IMR-90 (cell line): ENCODE data around the gene MXD4. TPM values are rescaled to one million over a fixed set of nuclear protein-coding genes. Genes with fewer than 3 reads are reported as not detected.

Experiments used
- ATAC-seq: fragments of 200-7000 bp; cut with Tn5 transposase; 2 replicates; pipeline ENCODE4 v1.9.1; 2020; ENCODE audit warnings: low read depth, mild to moderate bottlenecking, moderate library complexity
- BruUV-seq: library from RNA; stranded (reverse); fragments of 400-500 nt; replicated peaks from 2 replicates; lab custom pipeline; 2021; lab: Mats Ljungman, UMichigan
- CTCF ChIA-PET: fragments of 300-600 bp; formaldehyde crosslinking; extraction: SDS; loops from one replicate; lab custom pipeline; 2021; ENCODE audit warnings: antibody characterized with exemption; lab: Yijun Ruan, JAX
- POLR2A ChIA-PET: fragments of 300-600 bp; sonication (Branson Sonifier 250); formaldehyde crosslinking; loops from one replicate; lab custom pipeline; 2022; ENCODE audit warnings: antibody characterized with exemption; ENCODE audit not compliant: unreplicated experiment; lab: Charles Lee
- DNase-seq: peaks from one replicate; pipeline ENCODE4 v3.0.0; 2013
- H2AFZ ChIP-seq: replicated peaks from 2 replicates; pipeline ENCODE3; 2013; ENCODE audit warnings: low read length, mild to moderate bottlenecking; ENCODE audit not compliant: poor library complexity
- H2AK5ac ChIP-seq: 2 replicates; pipeline ENCODE4 v1.6.1; 2013; ENCODE audit warnings: low read depth, low read length, inconsistent platforms
- H2AK9ac ChIP-seq: replicated peaks from 2 replicates; pipeline ENCODE3; 2013; ENCODE audit warnings: mild to moderate bottlenecking, low read depth, low read length, moderate library complexity; ENCODE audit not compliant: poor library complexity
- H2BK120ac ChIP-seq: 2 replicates; pipeline ENCODE4 v1.6.1; 2013; ENCODE audit warnings: low read depth, low read length, inconsistent platforms
- H2BK15ac ChIP-seq: 3 replicates; pipeline ENCODE4 v1.6.1; 2013; ENCODE audit warnings: low read depth, low read length, inconsistent platforms
- H2BK20ac ChIP-seq: 2 replicates; pipeline ENCODE4 v1.6.1; 2013; ENCODE audit warnings: low read depth, mild to moderate bottlenecking, inconsistent platforms, low read length, moderate library complexity
- H2BK5ac ChIP-seq: 2 replicates; pipeline ENCODE4 v1.6.1; 2013; ENCODE audit warnings: mild to moderate bottlenecking, low read depth, low read length, inconsistent platforms; ENCODE audit not compliant: poor library complexity, severe bottlenecking
- H3K14ac ChIP-seq: replicated peaks from 2 replicates; pipeline ENCODE4 v1.6.1; 2013; ENCODE audit warnings: low read depth, low read length, inconsistent platforms
- H3K18ac ChIP-seq: 2 replicates; pipeline ENCODE4 v1.6.1; 2013; ENCODE audit warnings: low read depth, low read length, control low read depth
- H3K23ac ChIP-seq: 2 replicates; pipeline ENCODE4 v1.6.1; 2013; ENCODE audit warnings: low read depth, low read length, inconsistent platforms
- H3K27ac ChIP-seq: 2 replicates; pipeline ENCODE4 v1.5.1; 2013; ENCODE audit warnings: mild to moderate bottlenecking, control low read depth, low read length; ENCODE audit not compliant: insufficient read depth
- H3K27me3 ChIP-seq: 2 replicates; pipeline ENCODE4 v1.6.1; 2013; ENCODE audit warnings: low read length; ENCODE audit not compliant: control insufficient read depth, insufficient read depth
- H3K36me3 ChIP-seq: 2 replicates; pipeline ENCODE4 v1.6.1; 2013; ENCODE audit warnings: low read length, mixed read lengths; ENCODE audit not compliant: control insufficient read depth, insufficient read depth
- H3K4ac ChIP-seq: 2 replicates; pipeline ENCODE4 v1.6.1; 2013; ENCODE audit warnings: low read depth, low read length, inconsistent platforms
- H3K4me1 ChIP-seq: 2 replicates; pipeline ENCODE4 v1.6.1; 2013; ENCODE audit warnings: low read length, mixed read lengths; ENCODE audit not compliant: control insufficient read depth, insufficient read depth
- H3K4me2 ChIP-seq: 2 replicates; pipeline ENCODE4 v1.6.1; 2013; ENCODE audit warnings: low read depth, mild to moderate bottlenecking, control low read depth, low read length, moderate library complexity
- H3K4me3 ChIP-seq: 2 replicates; pipeline ENCODE4 v1.5.1; 2013; ENCODE audit warnings: low read depth, mild to moderate bottlenecking, control low read depth, low read length, moderate library complexity; ENCODE audit not compliant: insufficient read depth
- H3K56ac ChIP-seq: 2 replicates; pipeline ENCODE4 v1.6.1; 2013; ENCODE audit warnings: low read length, inconsistent platforms; ENCODE audit not compliant: insufficient read depth; ENCODE audit errors: extremely low read depth
- H3K79me1 ChIP-seq, 2 experiments: 2 replicates each; pipeline ENCODE4 v1.6.1; 2013; ENCODE audit warnings: low read length in 2 of 2, inconsistent platforms in 1 of 2, low read depth in 1 of 2
- H3K9ac ChIP-seq: 2 replicates; pipeline ENCODE4 v1.6.1; 2013; ENCODE audit warnings: low read depth, low read length, control low read depth
- H3K9me1 ChIP-seq: 2 replicates; pipeline ENCODE4 v1.6.1; 2013; ENCODE audit warnings: low read length, inconsistent platforms; ENCODE audit not compliant: insufficient read depth
- H3K9me3 ChIP-seq: 2 replicates; pipeline ENCODE4 v1.6.1; 2013; ENCODE audit warnings: low read length; ENCODE audit not compliant: control insufficient read depth, insufficient read depth
- H4K20me1 ChIP-seq: 2 replicates; pipeline ENCODE4 v1.6.1; 2013; ENCODE audit warnings: low read length, inconsistent platforms; ENCODE audit not compliant: insufficient read depth
- H4K5ac ChIP-seq: 2 replicates; pipeline ENCODE4 v1.6.1; 2013; ENCODE audit warnings: mild to moderate bottlenecking, low read depth, low read length, control low read depth
- H4K8ac ChIP-seq, 2 experiments: 2 replicates each; pipeline ENCODE4 v1.6.1; 2013; ENCODE audit warnings: low read depth in 2 of 2, low read length in 2 of 2, control low read depth in 1 of 2, inconsistent platforms in 1 of 2
- H4K91ac ChIP-seq: 2 replicates; pipeline ENCODE4 v1.6.1; 2013; ENCODE audit warnings: low read depth, low read length, inconsistent platforms; ENCODE audit not compliant: insufficient read depth
- BHLHE40 ChIP-seq: fragments of 150-350 bp; IDR thresholded peaks from 2 replicates; pipeline ENCODE4 v1.6.1; 2016; ENCODE audit warnings: mild to moderate bottlenecking, low read depth, low read length
- CHD1 ChIP-seq: IDR thresholded peaks from 2 replicates; pipeline ENCODE4 v1.6.1; 2012; ENCODE audit warnings: low read depth, low read length, improper control_type of control experiment
- RAD21 ChIP-seq: IDR thresholded peaks from 2 replicates; pipeline ENCODE4 v1.6.1; 2012; ENCODE audit warnings: low read length, improper control_type of control experiment
- RFX5 ChIP-seq: IDR thresholded peaks from 2 replicates; pipeline ENCODE4 v1.8.0; 2012; ENCODE audit warnings: low read depth, mild to moderate bottlenecking, low read length, moderate library complexity
- SMC3 ChIP-seq: fragments of 150-350 bp; IDR thresholded peaks from 2 replicates; pipeline ENCODE4 v1.6.1; 2016; ENCODE audit warnings: low read depth, mild to moderate bottlenecking, antibody characterized with exemption, low read length, moderate library complexity
- WGBS, 2 experiments: methylation state at CpG; one replicate each; pipeline versions ENCODE4 v1.1.5 to v1.1.7; 2013; ENCODE audit warnings: missing lambda C conversion rate in 2 of 2; ENCODE audit not compliant: insufficient read length in 1 of 2; ENCODE audit errors: extremely low coverage in 2 of 2; 5-methylcytosine and 5-hydroxymethylcytosine counted together
- dilution Hi-C: fragments of 300-500 bp; cut with HindIII; formaldehyde crosslinking; loops from one replicate; pipeline ENCODE4 v1.14.3; 2018; ENCODE audit warnings: low sequenced_read_pairs; ENCODE audit not compliant: unreplicated experiment
- in situ Hi-C: fragments of 300-500 bp; cut with MboI; formaldehyde crosslinking; loops from 3 replicates; pipeline ENCODE4 v1.14.3; 2019; ENCODE audit warnings: low sequenced_read_pairs, inconsistent platforms, mixed read lengths
- intact Hi-C: fragments of 100-400 bp; cut with micrococcal nuclease; formaldehyde crosslinking; loops from 2 replicates; pipeline ENCODE4 v1.10.0; 2022
- polyA plus RNA-seq, 3 experiments: library from polyadenylated mRNA; depleted of rRNA; stranded (reverse); fragments of >200 nt; gene quantifications; 2 replicates each; pipeline ENCODE4 v1.2.3, GENCODE V29; 2012; ENCODE audit warnings: low replicate concordance in 1 of 3
- total RNA-seq: library from RNA; depleted of rRNA; stranded (reverse); fragments of >200 nt; gene quantifications from 2 replicates; pipeline ENCODE4 v1.2.3, GENCODE V29; 2012

The MXD4 gene
- total and polyA plus RNA-seq, 2 of the 4 experiments (the other 2 are of a cell fraction), result 22.8 to 54.4 TPM

GRCh38 chr4:2290488-2290887, 28.6 kb upstream of the MXD4 start:
- Histone ChIP-seq H3K9ac (no peak overlapping the region), H3K27me3 (no peaks in the 10 kb centered on the region), H3K14ac (no peak overlapping the region), H2BK20ac (no peak overlapping the region), H2AK9ac (no peak overlapping the region), H2BK15ac (no peak overlapping the region), H2AK5ac (no peak overlapping the region), H2BK5ac (no peak overlapping the region), H4K5ac (no peak overlapping the region), H3K18ac (no peak overlapping the region), H3K23ac (no peak overlapping the region), H3K4ac (no peak overlapping the region), H3K56ac (no peak overlapping the region), H2AFZ (no peak overlapping the region), H3K79me1 (no peaks in the 10 kb centered on the region), H3K4me3 (no peak overlapping the region), H3K9me3 (no peaks in the 10 kb centered on the region), H4K91ac (no peak overlapping the region), H3K4me1 (peaks cover 12% of the 10 kb centered on the region), H3K4me2 (no peak overlapping the region), H3K27ac (no peak overlapping the region), H2BK120ac (no peak overlapping the region), H4K20me1 (peaks cover 8% of the 10 kb centered on the region; the same call in 1 of the 2 replicates), H3K9me1 (peaks cover 2% of the 10 kb centered on the region; the same call in 1 of the 2 replicates), H3K36me3 (no peaks in the 10 kb centered on the region), H4K8ac (no peak overlapping the region)
- in situ Hi-C loops, result no loop called here
- dilution Hi-C loops, result no loop called here
- BruUV-seq, result no TSS peak
- no peak for DNase-seq
- 94% methylated on average over 6 of the region's 9 CpGs; no CpG with 5 or more reads in 1 of the 2 experiments for WGBS, 2 experiments
- POLR2A ChIA-PET, result no interaction called here
- CTCF ChIA-PET, result interaction anchor here (0.5 kb wide), 1 partner anchor 101 kb away, joined by 4 read pairs; no protein-coding TSS in a partner anchor
- TF ChIP-seq RFX5, result no peak
- no peak for TF ChIP-seq CHD1
- no peak for TF ChIP-seq SMC3
- no peak for TF ChIP-seq BHLHE40
- TF ChIP-seq RAD21, result no peak
- no peak for ATAC-seq
- intact Hi-C loops, result no loop called here
